ENCODE data around the gene TMEM100.

DNA sequence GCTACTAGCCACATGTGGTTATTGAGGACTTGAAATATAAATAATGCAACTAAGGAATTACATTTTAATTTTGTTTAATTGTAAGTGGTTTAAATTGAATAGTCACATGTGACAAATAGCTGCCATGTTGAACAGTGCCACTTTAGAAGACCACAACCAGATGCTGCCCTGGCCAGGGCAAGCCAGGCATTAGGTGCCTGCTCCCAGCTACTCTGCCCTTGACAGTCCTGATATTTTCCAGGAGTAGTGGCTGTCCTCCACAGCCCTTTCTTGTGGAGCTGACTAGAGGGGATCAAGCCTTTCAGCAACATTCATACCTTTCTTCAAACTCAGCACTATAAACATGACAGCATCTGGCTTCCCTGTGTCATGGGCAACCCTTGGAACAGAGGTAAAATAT is 31.0 kb downstream of the TMEM100 start:
- no peak for TF ChIP-seq YY1 (IDR thresholded peaks at IDR 0.05; ENCODE audit: low read depth, low read length)
- TF ChIP-seq, protein P1, sequence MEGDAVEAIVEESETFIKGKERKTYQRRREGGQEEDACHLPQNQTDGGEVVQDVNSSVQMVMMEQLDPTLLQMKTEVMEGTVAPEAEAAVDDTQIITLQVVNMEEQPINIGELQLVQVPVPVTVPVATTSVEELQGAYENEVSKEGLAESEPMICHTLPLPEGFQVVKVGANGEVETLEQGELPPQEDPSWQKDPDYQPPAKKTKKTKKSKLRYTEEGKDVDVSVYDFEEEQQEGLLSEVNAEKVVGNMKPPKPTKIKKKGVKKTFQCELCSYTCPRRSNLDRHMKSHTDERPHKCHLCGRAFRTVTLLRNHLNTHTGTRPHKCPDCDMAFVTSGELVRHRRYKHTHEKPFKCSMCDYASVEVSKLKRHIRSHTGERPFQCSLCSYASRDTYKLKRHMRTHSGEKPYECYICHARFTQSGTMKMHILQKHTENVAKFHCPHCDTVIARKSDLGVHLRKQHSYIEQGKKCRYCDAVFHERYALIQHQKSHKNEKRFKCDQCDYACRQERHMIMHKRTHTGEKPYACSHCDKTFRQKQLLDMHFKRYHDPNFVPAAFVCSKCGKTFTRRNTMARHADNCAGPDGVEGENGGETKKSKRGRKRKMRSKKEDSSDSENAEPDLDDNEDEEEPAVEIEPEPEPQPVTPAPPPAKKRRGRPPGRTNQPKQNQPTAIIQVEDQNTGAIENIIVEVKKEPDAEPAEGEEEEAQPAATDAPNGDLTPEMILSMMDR (IDR thresholded peaks at IDR 0.05; ENCODE audit: control extremely low read depth in 1 of 3, insufficient read depth in 1 of 3, low read depth in 1 of 3, low read length in 3 of 3), result no peak
- TF ChIP-seq CHD2 (IDR thresholded peaks at IDR 0.05; ENCODE audit: low read length), result no peak
- TF ChIP-seq, protein P2, sequence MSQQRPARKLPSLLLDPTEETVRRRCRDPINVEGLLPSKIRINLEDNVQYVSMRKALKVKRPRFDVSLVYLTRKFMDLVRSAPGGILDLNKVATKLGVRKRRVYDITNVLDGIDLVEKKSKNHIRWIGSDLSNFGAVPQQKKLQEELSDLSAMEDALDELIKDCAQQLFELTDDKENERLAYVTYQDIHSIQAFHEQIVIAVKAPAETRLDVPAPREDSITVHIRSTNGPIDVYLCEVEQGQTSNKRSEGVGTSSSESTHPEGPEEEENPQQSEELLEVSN (IDR thresholded peaks at IDR 0.05), result no peak
- TF ChIP-seq EP300 (IDR thresholded peaks at IDR 0.05; ENCODE audit: borderline replicate concordance in 1 of 2, low read depth in 2 of 2, low read length in 2 of 2), result no peak
- TF ChIP-seq JUN (IDR thresholded peaks at IDR 0.05; ENCODE audit: low read depth, low read length), result no peak
- TF ChIP-seq POLR2AphosphoS5 (IDR thresholded peaks at IDR 0.05; ENCODE audit: low read depth, low read length), result no peak
- TF ChIP-seq SUZ12 (IDR thresholded peaks at IDR 0.05; ENCODE audit: low read length), result no peak
- TF ChIP-seq EZH2 (IDR thresholded peaks at IDR 0.05; ENCODE audit: low read depth, low read length, severe bottlenecking), result no peak
- TF ChIP-seq CREB1 (IDR thresholded peaks at IDR 0.05), result no peak

All from H1 (cell line).